ENCODE measurements around the gene TRERF1.

The TRERF1 gene

DNA sequence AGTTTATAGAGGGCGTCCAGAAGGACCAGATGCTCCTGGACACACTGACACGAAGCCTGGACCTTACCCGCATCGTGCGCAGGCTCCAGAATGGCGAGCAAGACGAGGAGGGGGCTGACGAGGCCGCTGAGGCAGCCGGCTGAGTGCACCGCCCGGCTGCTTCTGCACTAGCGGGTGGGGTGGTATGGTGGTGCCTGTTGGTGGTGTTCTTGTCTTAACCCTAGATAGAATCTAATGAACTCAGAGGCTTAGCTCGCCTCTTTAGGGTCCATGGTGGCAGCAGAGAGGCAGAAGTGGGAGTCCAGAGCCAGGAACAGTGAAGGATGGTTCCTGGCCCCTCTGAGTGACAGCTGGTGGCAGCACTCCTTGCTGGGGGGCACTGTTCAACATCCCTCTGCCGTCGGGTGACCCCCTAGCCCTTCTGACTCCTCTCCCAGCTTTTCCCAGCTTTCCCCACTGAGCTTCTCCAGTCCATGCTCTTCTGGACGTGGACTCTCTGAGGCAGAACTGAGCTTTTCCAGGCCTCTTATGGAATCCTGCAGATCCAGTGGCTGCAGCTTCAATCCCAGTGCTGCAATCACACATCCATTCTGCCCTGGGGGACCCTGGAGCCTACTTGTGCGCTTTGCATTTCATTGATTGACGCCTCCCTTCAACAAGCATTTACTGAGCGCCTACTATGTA lies 272.3 kb downstream of the TRERF1 start:
- DNase-seq = no peak

- no peak for DNase-seq
Observed at GRCh38 chr6:42177514-42178364, 274.0 kb downstream of the TRERF1 start.

DNA sequence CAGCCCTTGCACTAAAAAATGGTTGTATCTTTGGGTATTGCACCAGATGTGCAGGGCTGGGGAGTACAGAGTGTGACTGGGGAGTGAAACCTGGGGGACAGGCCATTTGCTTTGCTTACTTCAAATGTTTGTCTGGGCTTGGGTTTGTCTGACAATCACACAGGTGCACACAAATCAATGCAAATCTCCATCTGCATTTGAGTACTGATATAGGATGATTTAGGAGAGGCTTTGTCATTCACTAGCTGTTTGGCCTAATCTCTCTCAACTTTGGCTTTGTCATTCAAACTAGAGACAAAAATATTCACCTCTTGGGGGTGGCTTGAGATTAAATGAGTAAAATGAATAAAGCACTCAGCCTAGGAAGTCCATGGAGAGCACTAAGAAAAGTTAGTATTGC lies 274.7 kb downstream of the TRERF1 start:
- DNase-seq = no peak

GRCh38 chr6:42175860-42176259 lies 275.9 kb downstream of the TRERF1 start:
- DNase-seq = no peak

All from stimulated activated CD4-positive, alpha-beta T cell treated with anti-CD3 and anti-CD28 coated beads, Interleukin-4, amount 100 ng/mL, for 24 hours (primary cell).